Sigmoid colon (tissue), 7 donors: ENCODE results near the gene NAP1L5. TPM values are rescaled to one million over a fixed set of nuclear protein-coding genes. Genes with fewer than 3 reads are reported as not detected.

Experiments used
- DNase-seq: peaks from one replicate; pipeline ENCODE4 v3.0.0-alpha.2; 2019
- H3K27ac ChIP-seq, 4 donors: fragments of 200-600 bp; sonication (generic); one replicate each; pipeline ENCODE4 v1.5.1; 2016 to 2019; ENCODE audit warnings: mild to moderate bottlenecking in 1 of 4
- H3K27me3 ChIP-seq, 3 donors: fragments of 200-600 bp; sonication (generic); one replicate each; pipeline ENCODE4 v1.5.1; 2019; ENCODE audit warnings: mild to moderate bottlenecking in 1 of 3
- H3K36me3 ChIP-seq, 4 donors: fragments of 200-600 bp; sonication (generic); one replicate each; pipeline ENCODE4 v1.5.1; 2016 to 2019
- H3K4me1 ChIP-seq, 4 donors: fragments of 200-600 bp; sonication (generic); one replicate each; pipeline ENCODE4 v1.5.1; 2017 to 2019
- H3K4me3 ChIP-seq, 4 donors: fragments of 200-600 bp; sonication (generic); one replicate each; pipeline ENCODE4 v1.5.1; 2017 to 2019; ENCODE audit warnings: mild to moderate bottlenecking in 2 of 4, moderate library complexity in 1 of 4
- H3K9me3 ChIP-seq, 4 donors: fragments of 200-600 bp in 3 of 4; sonication (generic) in 3 of 4; one replicate each; pipeline versions ENCODE4 v1.5.1 to v1.6.1; 2013 to 2019
- EP300 ChIP-seq, 4 donors: sonication (generic); formaldehyde crosslinking; IDR thresholded peaks; one replicate each; pipeline ENCODE4 v1.6.1; 2017; ENCODE audit warnings: antibody characterized with exemption in 4 of 4
- POLR2A ChIP-seq, 2 donors: fragments of 450-650 bp; IDR thresholded peaks; one replicate each; pipeline ENCODE4 v1.6.1; 2016; ENCODE audit warnings: antibody characterized with exemption in 2 of 2, mild to moderate bottlenecking in 2 of 2, moderate library complexity in 2 of 2
- POLR2AphosphoS5 ChIP-seq, 4 donors: sonication (generic); formaldehyde crosslinking; IDR thresholded peaks; one replicate each; pipeline ENCODE4 v1.6.1; 2017; ENCODE audit warnings: antibody characterized with exemption in 4 of 4
- WGBS, 2 donors: extraction: QIAGEN DNeasy Blood & Tissue Kit; methylation state at CpG; one replicate each; pipeline ENCODE4 v1.1.7; 2013; 5-methylcytosine and 5-hydroxymethylcytosine counted together
- intact Hi-C: fragments of 100-400 bp; cut with DNase I; formaldehyde crosslinking; loops from one replicate; pipeline ENCODE4 v1.15.1; 2023
- polyA plus RNA-seq, 3 donors: library from polyadenylated mRNA; stranded (reverse); fragments of 200-250 nt; gene quantifications; one replicate each; pipeline ENCODE4 v1.2.3, GENCODE V29; 2013
- total RNA-seq, 4 donors: library from RNA; depleted of rRNA; stranded (reverse); fragments of >200 nt; gene quantifications; one replicate each; pipeline ENCODE4 v1.1.0, GENCODE V29; 2016
- TF ChIP-seq, protein P1 (sequence below), 4 experiments: fragments of 450-650 bp in 3 of 4; fragments of 200-600 bp in 1 of 4; IDR thresholded peaks; one replicate each; pipeline ENCODE4 v1.5.1; 2016 to 2019; ENCODE audit warnings: antibody characterized with exemption in 4 of 4, mild to moderate bottlenecking in 3 of 4, moderate library complexity in 2 of 4
- donor health status: healthy with polysubstance abuse.
- donor health status: Bipolar disorder and iron deficiency.
- donor health status: healthy.

Gene NAP1L5
- total and polyA plus RNA-seq, 7 donors = 1.4 to 13.6 (median 7.3) TPM

DNA sequence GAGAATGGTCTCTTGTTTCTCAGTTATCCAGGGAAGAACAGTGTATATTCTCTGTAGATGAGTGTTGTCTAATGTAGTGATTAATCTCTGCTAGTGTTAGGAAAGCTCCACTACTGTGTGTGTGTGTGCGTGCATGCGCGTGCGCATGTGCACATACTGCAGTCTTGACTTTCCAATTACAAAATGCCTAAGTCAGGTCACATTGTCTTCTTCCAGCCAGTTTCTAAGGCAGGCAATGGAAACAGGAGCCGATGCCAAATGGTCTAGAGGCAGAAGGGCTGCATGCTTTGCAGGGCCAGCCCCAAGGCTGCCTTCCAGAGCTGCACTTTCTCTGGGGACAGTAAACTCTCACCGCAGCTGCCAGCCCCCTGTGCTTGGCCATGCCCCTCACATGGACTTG, 30.5 kb upstream of the NAP1L5 start:
- Histone ChIP-seq H3K27ac (no peak overlapping the region), H3K9me3 (no peaks in the 10 kb centered on the region), H3K27me3 (no peaks in the 10 kb centered on the region), H3K4me1 (peaks cover 0 to 9% (median 4%) of the 10 kb centered on the region in 4 donors), H3K4me3 (no peak overlapping the region), H3K36me3 (peaks cover 7 to 69% (median 35%) of the 10 kb centered on the region in 4 donors)
- peak in 1 of 4 donors; percentile 20 for TF ChIP-seq POLR2AphosphoS5 (IDR thresholded peaks at IDR 0.05)
- TF ChIP-seq POLR2A (IDR thresholded peaks at IDR 0.05) = no peak
- no peak for TF ChIP-seq EP300 (IDR thresholded peaks at IDR 0.05)
- no peak for DNase-seq
- WGBS, 2 donors = 96 to 97% methylated on average over 6 of the region's 6 CpGs
- intact Hi-C loops = no loop called here

DNA sequence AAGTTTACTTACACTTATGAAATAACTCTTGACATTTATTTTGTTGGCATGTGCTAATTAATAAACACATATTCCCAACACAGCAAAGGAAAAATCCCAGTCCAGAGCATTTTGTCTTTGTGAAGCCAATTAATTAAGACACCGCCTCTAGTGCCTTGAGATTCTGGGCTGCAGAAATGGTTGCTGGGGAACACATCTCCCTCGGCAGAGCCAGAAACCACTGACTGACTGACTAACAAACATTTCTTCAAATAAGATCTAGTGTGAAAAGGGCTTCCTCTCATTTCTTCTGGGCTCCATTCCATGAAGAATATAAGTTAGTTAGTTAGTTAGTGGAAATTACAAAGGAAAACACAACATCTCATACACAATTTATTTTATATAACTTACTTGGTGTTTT, 28.4 kb upstream of the NAP1L5 start:
- H3K4me3 ChIP-seq = no peak overlapping the region
- H3K36me3 ChIP-seq = peaks cover 7 to 63% (median 33%) of the 10 kb centered on the region in 4 donors
- no peak for DNase-seq
- intact Hi-C loops = no loop called here
- peaks cover 0 to 12% (median 4%) of the 10 kb centered on the region in 4 donors for H3K4me1 ChIP-seq
- TF ChIP-seq POLR2A (IDR thresholded peaks at IDR 0.05) = no peak
- TF ChIP-seq, protein P1, sequence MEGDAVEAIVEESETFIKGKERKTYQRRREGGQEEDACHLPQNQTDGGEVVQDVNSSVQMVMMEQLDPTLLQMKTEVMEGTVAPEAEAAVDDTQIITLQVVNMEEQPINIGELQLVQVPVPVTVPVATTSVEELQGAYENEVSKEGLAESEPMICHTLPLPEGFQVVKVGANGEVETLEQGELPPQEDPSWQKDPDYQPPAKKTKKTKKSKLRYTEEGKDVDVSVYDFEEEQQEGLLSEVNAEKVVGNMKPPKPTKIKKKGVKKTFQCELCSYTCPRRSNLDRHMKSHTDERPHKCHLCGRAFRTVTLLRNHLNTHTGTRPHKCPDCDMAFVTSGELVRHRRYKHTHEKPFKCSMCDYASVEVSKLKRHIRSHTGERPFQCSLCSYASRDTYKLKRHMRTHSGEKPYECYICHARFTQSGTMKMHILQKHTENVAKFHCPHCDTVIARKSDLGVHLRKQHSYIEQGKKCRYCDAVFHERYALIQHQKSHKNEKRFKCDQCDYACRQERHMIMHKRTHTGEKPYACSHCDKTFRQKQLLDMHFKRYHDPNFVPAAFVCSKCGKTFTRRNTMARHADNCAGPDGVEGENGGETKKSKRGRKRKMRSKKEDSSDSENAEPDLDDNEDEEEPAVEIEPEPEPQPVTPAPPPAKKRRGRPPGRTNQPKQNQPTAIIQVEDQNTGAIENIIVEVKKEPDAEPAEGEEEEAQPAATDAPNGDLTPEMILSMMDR (IDR thresholded peaks at IDR 0.05) = no peak
- no peak for TF ChIP-seq POLR2AphosphoS5 (IDR thresholded peaks at IDR 0.05)
- no peak for TF ChIP-seq EP300 (IDR thresholded peaks at IDR 0.05)
- no peaks in the 10 kb centered on the region for H3K9me3 ChIP-seq
- H3K27ac ChIP-seq = no peak overlapping the region
- 91 to 96% methylated on average over 2 of the region's 2 CpGs for WGBS, 2 donors
- H3K27me3 ChIP-seq = no peaks in the 10 kb centered on the region

DNA sequence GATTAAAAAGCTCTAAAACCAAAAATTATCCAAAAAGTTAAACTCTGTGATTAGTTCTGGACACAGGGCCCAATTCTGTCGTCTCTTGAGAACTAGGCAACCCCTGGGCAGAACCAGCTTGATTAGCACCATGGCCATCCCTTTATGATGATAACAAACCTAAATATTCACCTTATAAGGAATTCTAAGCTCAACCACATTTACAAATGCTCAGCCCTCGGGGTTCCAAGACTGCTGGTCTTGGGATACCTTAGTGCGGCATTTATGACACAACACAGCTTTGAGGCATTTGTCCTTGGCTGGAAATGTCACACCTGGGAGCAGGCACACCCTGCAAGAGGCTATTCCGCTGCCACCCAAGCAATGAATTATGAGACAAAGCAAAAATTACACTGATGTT, 27.5 kb upstream of the NAP1L5 start:
- H3K36me3 ChIP-seq = peaks cover 7 to 58% (median 25%) of the 10 kb centered on the region in 4 donors
- 94 to 96% methylated on average over 4 of the region's 4 CpGs for WGBS, 2 donors
- no peak overlapping the region for H3K4me3 ChIP-seq
- no peaks in the 10 kb centered on the region for H3K27me3 ChIP-seq
- intact Hi-C loops = no loop called here
- H3K9me3 ChIP-seq = no peaks in the 10 kb centered on the region
- TF ChIP-seq POLR2A (IDR thresholded peaks at IDR 0.05) (no peak), POLR2AphosphoS5 (IDR thresholded peaks at IDR 0.05) (no peak), EP300 (IDR thresholded peaks at IDR 0.05) (no peak)
- DNase-seq = no peak
- peaks cover 0 to 17% (median 4%) of the 10 kb centered on the region in 4 donors for H3K4me1 ChIP-seq
- H3K27ac ChIP-seq = peak overlapping the region in 2 of 4 donors; percentile 4 to 8

DNA sequence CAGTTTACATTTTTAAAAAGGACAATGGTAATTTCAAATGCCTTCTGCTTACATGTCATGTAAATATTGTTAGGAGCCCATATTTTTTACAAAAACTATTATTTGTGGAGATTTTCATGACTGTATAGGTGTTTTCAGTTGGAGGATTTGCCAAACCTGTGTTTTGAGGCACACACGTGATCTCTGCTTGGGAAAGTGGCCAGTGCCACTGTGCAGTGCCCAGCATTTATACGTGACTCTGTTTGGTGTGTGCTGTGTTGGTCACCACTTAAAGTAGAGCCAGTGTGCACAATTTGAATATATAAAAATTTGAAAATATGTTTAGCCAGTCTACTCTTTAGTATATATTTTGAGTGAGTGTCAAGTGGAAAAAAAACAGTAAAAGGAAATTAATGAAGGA, 26.8 kb upstream of the NAP1L5 start:
- H3K9me3 ChIP-seq = no peaks in the 10 kb centered on the region
- no peaks in the 10 kb centered on the region for H3K27me3 ChIP-seq
- H3K27ac ChIP-seq = no peak overlapping the region
- intact Hi-C loops = no loop called here
- TF ChIP-seq, protein P1 (IDR thresholded peaks at IDR 0.05) = no peak
- TF ChIP-seq POLR2AphosphoS5 (IDR thresholded peaks at IDR 0.05) = no peak
- no peak for TF ChIP-seq EP300 (IDR thresholded peaks at IDR 0.05)
- no peak for TF ChIP-seq POLR2A (IDR thresholded peaks at IDR 0.05)
- 92 to 94% methylated on average over 2 of the region's 2 CpGs for WGBS, 2 donors
- no peak overlapping the region for H3K4me3 ChIP-seq
- no peak for DNase-seq
- peaks cover 7 to 54% (median 23%) of the 10 kb centered on the region in 4 donors for H3K36me3 ChIP-seq
- peaks cover 0 to 17% (median 4%) of the 10 kb centered on the region in 4 donors for H3K4me1 ChIP-seq

DNA sequence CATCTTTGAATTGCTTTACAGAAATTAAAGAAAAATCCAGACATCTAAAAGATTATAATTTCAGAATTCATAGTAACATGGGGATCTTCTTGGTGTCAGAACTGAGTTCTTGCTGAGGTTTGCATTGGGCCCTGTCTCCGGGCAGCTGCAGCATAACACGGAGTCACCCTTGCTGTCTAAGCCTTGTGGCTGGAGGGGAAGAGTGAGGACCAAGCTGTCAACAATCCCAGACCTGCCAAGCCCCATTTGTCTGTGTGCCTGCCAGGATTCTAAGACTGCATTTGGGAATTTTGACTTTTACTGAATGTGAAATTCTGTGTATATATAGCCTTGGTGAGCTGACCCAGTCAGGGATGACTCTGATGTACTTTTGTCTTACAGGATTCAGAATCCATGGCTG, 25.2 kb upstream of the NAP1L5 start:
- no peak overlapping the region for H3K4me3 ChIP-seq
- H3K27me3 ChIP-seq = no peaks in the 10 kb centered on the region
- no peaks in the 10 kb centered on the region for H3K9me3 ChIP-seq
- peaks cover 0 to 17% (median under 1%) of the 10 kb centered on the region in 4 donors for H3K4me1 ChIP-seq
- intact Hi-C loops = no loop called here
- 89 to 99% methylated on average over 2 of the region's 2 CpGs for WGBS, 2 donors
- TF ChIP-seq POLR2A (IDR thresholded peaks at IDR 0.05) (no peak), EP300 (IDR thresholded peaks at IDR 0.05) (no peak), POLR2AphosphoS5 (IDR thresholded peaks at IDR 0.05) (no peak)
- TF ChIP-seq, protein P1 (IDR thresholded peaks at IDR 0.05) = no peak
- peaks cover 5 to 49% (median 19%) of the 10 kb centered on the region in 4 donors for H3K36me3 ChIP-seq
- DNase-seq = no peak
- peak overlapping the region in 1 of 4 donors; percentile 52 for H3K27ac ChIP-seq
